Measurements from ENCODE around the gene PATJ. TPM values are rescaled to one million over a fixed set of nuclear protein-coding genes. Genes with fewer than 3 reads are reported as not detected.

PATJ gene
- total and polyA plus RNA-seq, 2 donors (not counting 3 experiments of a cell fraction or from before 2014, with no cell fraction given) = 1.1 to 3.0 TPM

GRCh38 chr1:62117018-62117750 is 374.9 kb downstream of the PATJ start:
- Histone ChIP-seq H3K4me2 (ENCODE audit: insufficient read depth, low read length) (no peak overlapping the region), H4K20me1 (replicated peaks; ENCODE audit: control insufficient read depth, extremely low read depth, insufficient read depth, low read length) (no peaks in the 10 kb centered on the region), H3K4me1 (ENCODE audit: control insufficient read depth, extremely low read depth, insufficient read depth, low read length) (no peaks in the 10 kb centered on the region), H3K27ac (ENCODE audit: insufficient read depth, low read depth, low read length) (no peak overlapping the region), H3K36me3 (ENCODE audit: control insufficient read depth in 2 of 2, extremely low read depth in 1 of 2, insufficient read depth in 2 of 2, low read length in 2 of 2) (no peaks in the 10 kb centered on the region), H3K9me1 (replicated peaks; ENCODE audit: control insufficient read depth, extremely low read depth, insufficient read depth, low read length) (no peaks in the 10 kb centered on the region), H3K27me3 (ENCODE audit: control insufficient read depth in 2 of 2, insufficient read depth in 2 of 2, low read length in 2 of 2) (no peaks in the 10 kb centered on the region), H3K9me3 (replicated peaks; ENCODE audit: control insufficient read depth, insufficient read depth, low read length) (no peaks in the 10 kb centered on the region), H3K4me3 (replicated peaks in 1 of 3; ENCODE audit: insufficient read depth in 1 of 3, low read depth in 1 of 3, low read length in 3 of 3) (no peak overlapping the region), H2AFZ (ENCODE audit: low read depth, low read length) (no peak overlapping the region), H3K9ac (replicated peaks; ENCODE audit: extremely low read depth, insufficient read depth, low read length) (no peak overlapping the region), H3K79me2 (ENCODE audit: control insufficient read depth, insufficient read depth, low read length) (no peaks in the 10 kb centered on the region)
- intact Hi-C loops (cut with micrococcal nuclease) (no loop called here), dilution Hi-C loops (cut with MboI; ENCODE audit: extremely low pct_ligation_motif_present, low sequenced_read_pairs) (no loop called here)
- no TSS peak for BruUV-seq (replicated peaks)
- TF ChIP-seq GATA2 (IDR thresholded peaks at IDR 0.05; ENCODE audit: insufficient read depth, insufficient read length, low read depth, low read length) (no peak), JUN (IDR thresholded peaks at IDR 0.05; ENCODE audit: borderline replicate concordance, insufficient read depth, insufficient read length, low read depth) (no peak), POLR2A (IDR thresholded peaks at IDR 0.05; ENCODE audit: low read depth, low read length) (no peak), CTCF (IDR thresholded peaks at IDR 0.05; ENCODE audit: extremely low read depth in 1 of 2, insufficient read depth in 1 of 2, low read depth in 1 of 2, low read length in 2 of 2) (no peak), FOS (IDR thresholded peaks at IDR 0.05; ENCODE audit: borderline replicate concordance, insufficient read depth, low read length) (no peak), MYC (IDR thresholded peaks at IDR 0.05; ENCODE audit: low read depth, low read length) (no peak), MAX (IDR thresholded peaks at IDR 0.05; ENCODE audit: insufficient read depth, insufficient read length) (no peak), POLR2AphosphoS5 (IDR thresholded peaks at IDR 0.05; ENCODE audit: insufficient read depth, low read depth, low read length) (no peak), EZH2 (IDR thresholded peaks at IDR 0.05; ENCODE audit: borderline replicate concordance, low read depth, low read length, severe bottlenecking) (no peak)
- ChIA-PET POLR2A (no interaction called here), CTCF (no interaction called here)
- DNase-seq (ENCODE audit: low read depth, low spot score) (no peak), FAIRE-seq (no peak)

Data from endothelial cell of umbilical vein (primary cell).